ENCODE measurements around the gene NQO2. TPM values are rescaled to one million over a fixed set of nuclear protein-coding genes. Genes with fewer than 3 reads are reported as not detected.

Gene NQO2
- total RNA-seq, 1 donor from 2014 or later, result 5.7 TPM

DNA sequence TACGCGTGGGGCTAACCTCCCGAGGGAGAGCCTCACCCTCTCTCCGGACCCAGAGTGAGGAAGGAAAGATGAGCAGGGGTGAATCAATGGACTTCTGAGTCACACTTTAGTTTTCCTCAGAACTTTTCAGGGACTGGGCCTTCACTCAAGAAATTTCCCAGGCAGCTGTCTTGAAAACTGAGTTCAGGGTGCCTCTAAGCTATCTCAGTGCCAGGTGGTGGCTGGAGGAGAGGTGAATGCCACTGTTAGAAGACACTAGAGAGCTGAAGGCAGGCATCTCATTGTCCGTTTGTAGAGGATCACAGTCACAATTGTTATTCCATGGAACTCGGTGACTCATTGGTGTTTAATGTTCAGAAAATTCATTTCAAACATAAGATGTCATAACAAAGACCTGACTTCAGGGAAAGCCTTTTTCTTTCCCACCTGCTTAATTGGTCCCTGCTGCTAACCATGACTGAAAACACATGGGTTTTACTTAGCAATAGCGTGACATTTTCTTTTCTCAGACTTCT is 23.1 kb upstream of the NQO2 start:
- no peaks in the 10 kb centered on the region for H3K36me3 ChIP-seq (ENCODE audit: control insufficient read depth in 3 of 3, insufficient read depth in 3 of 3, low read length in 3 of 3)
- H3K4me3 ChIP-seq (ENCODE audit: low read length in 3 of 3), result no peak overlapping the region
- H3K9ac ChIP-seq (ENCODE audit: low read depth in 1 of 3, low read length in 3 of 3), result no peak overlapping the region
- no peaks in the 10 kb centered on the region for H3K9me3 ChIP-seq (ENCODE audit: control insufficient read depth in 3 of 3, low read length in 3 of 3)
- peaks cover 5 to 15% (median 7%) of the 10 kb centered on the region in 3 donors for H3K4me1 ChIP-seq (ENCODE audit: control insufficient read depth in 3 of 3, insufficient read depth in 3 of 3, low read length in 3 of 3)
- H3K27ac ChIP-seq (ENCODE audit: low read depth, low read length), result no peak overlapping the region
- no peaks in the 10 kb centered on the region for H3K27me3 ChIP-seq (ENCODE audit: control insufficient read depth in 3 of 3, insufficient read depth in 3 of 3, low read length in 3 of 3)

DNA sequence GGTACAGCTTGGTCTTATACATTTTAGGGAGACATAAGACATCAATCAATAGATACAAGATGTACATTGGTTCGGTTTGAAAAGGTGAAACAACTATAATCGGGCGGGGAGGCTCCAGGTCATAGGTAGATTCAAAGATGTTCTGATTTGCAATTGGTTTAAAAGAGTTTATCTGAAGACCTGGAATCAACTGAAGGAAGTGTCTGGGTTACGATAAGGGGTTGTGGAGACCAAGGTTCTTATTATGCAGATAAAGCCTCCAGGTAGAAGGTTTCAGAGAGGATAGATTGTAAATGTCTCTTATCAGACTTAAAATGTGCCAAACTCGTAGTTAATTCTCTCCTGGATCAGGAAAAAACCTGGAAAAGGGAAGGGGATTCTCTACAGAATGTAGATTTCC is 22.4 kb upstream of the NQO2 start:
- peaks cover 9 to 13% (median 11%) of the 10 kb centered on the region in 3 donors for H3K4me1 ChIP-seq (ENCODE audit: control insufficient read depth in 3 of 3, insufficient read depth in 3 of 3, low read length in 3 of 3)
- H3K27me3 ChIP-seq (ENCODE audit: control insufficient read depth in 3 of 3, insufficient read depth in 3 of 3, low read length in 3 of 3), result no peaks in the 10 kb centered on the region
- no peak overlapping the region for H3K27ac ChIP-seq (ENCODE audit: low read depth, low read length)
- H3K4me3 ChIP-seq (ENCODE audit: low read length in 3 of 3), result no peak overlapping the region
- H3K9ac ChIP-seq (ENCODE audit: low read depth in 1 of 3, low read length in 3 of 3), result no peak overlapping the region
- H3K9me3 ChIP-seq (ENCODE audit: control insufficient read depth in 3 of 3, low read length in 3 of 3), result no peaks in the 10 kb centered on the region
- H3K36me3 ChIP-seq (ENCODE audit: control insufficient read depth in 3 of 3, insufficient read depth in 3 of 3, low read length in 3 of 3), result no peaks in the 10 kb centered on the region

DNA sequence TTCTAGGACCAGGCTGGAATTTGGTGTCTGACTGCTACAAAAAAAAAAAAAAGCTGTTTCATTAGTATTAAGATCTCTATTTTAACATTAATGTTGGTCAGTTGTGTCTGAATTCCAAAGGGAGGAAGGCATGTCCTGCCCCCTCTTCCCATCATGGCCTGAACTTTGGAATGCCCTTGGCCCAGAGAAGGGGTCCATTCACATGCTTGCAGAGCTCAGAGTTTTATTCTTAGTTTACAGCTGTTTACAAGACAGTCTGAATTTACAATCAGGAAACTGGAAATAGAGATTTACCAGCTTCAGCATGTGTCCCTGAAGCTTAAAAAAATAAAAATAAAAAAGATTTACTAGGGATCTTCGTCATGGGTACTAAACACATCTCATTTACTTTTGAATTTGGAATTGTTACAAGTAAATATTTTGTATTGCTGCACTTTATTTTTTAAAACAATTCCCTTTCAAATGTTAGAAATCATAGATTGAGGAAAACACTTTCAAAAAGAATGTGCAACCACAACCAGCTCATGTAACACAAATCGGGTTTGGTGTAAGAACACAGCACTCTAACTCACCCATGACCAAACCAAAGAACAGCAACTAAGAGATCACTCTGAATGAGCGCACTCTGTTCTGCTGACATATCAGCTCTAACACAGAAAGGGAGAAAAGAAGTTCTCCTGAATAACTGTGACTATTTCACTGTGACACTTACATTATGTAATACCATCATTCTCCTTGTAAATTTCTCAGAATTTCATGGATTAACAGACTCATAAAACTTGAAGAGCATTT is 21.7 kb upstream of the NQO2 start:
- Histone ChIP-seq H3K4me3 (ENCODE audit: low read length in 3 of 3) (no peak overlapping the region), H3K27ac (ENCODE audit: low read depth, low read length) (no peak overlapping the region), H3K27me3 (ENCODE audit: control insufficient read depth in 3 of 3, insufficient read depth in 3 of 3, low read length in 3 of 3) (no peaks in the 10 kb centered on the region), H3K9ac (ENCODE audit: low read depth in 1 of 3, low read length in 3 of 3) (no peak overlapping the region), H3K36me3 (ENCODE audit: control insufficient read depth in 3 of 3, insufficient read depth in 3 of 3, low read length in 3 of 3) (no peaks in the 10 kb centered on the region), H3K9me3 (ENCODE audit: control insufficient read depth in 3 of 3, low read length in 3 of 3) (no peaks in the 10 kb centered on the region), H3K4me1 (ENCODE audit: control insufficient read depth in 3 of 3, insufficient read depth in 3 of 3, low read length in 3 of 3) (peaks cover 13 to 19% (median 14%) of the 10 kb centered on the region in 3 donors)

DNA sequence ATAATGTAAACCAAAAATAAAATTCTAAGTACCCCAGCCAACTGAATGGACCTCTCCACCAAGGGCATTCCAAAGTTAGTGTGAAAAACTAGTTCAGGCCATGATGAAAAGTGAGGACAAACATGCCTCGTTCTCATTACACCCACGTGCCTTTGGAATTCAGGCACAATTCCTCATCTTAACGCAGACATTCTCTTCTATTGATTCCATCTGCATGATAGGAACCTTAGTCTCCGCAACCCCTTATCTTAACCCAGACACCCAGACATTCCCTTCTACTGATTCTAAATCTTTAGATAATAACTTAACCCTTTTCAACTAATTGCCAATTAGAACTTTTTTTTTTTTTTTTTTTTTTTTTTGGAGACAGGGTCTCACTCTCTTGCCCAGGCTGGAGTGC is 20.8 kb upstream of the NQO2 start:
- Histone ChIP-seq H3K9ac (ENCODE audit: low read depth in 1 of 3, low read length in 3 of 3) (no peak overlapping the region), H3K27ac (ENCODE audit: low read depth, low read length) (no peak overlapping the region), H3K36me3 (ENCODE audit: control insufficient read depth in 3 of 3, insufficient read depth in 3 of 3, low read length in 3 of 3) (no peaks in the 10 kb centered on the region), H3K27me3 (ENCODE audit: control insufficient read depth in 3 of 3, insufficient read depth in 3 of 3, low read length in 3 of 3) (no peaks in the 10 kb centered on the region), H3K4me3 (ENCODE audit: low read length in 3 of 3) (no peak overlapping the region), H3K9me3 (ENCODE audit: control insufficient read depth in 3 of 3, low read length in 3 of 3) (no peaks in the 10 kb centered on the region), H3K4me1 (ENCODE audit: control insufficient read depth in 3 of 3, insufficient read depth in 3 of 3, low read length in 3 of 3) (peaks cover 13 to 19% (median 14%) of the 10 kb centered on the region in 3 donors)

DNA sequence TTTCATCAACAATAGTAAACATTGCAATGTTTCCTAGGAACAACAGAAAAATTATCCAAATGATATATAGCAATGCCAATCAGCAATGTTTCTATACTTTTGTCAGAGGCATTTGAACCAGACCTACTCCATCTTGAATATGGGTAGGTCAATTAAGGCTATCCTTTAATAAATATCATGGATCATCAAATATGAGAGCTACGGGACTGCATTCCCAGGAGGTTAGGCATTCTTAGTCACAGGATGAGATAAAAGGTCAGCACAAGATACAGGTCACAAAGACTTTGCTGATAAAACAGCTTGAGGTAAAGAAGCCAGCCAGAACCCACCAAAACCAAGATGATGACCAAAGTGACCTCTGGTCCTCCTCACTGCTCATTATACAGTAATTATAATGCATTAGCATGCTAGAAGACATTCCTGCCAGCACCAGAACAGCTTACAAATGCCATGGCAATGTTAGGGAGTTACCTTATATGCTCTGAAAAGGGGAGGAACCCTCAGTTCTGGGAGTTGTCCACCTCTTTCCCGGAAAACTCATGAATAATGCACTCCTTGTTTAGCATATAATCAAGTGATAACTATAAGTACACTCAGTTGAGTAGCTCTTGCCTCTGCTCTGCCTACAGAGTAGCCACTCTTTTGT is 19.8 kb upstream of the NQO2 start:
- Histone ChIP-seq H3K4me1 (ENCODE audit: control insufficient read depth in 3 of 3, insufficient read depth in 3 of 3, low read length in 3 of 3) (peaks cover 13 to 19% (median 14%) of the 10 kb centered on the region in 3 donors), H3K9me3 (ENCODE audit: control insufficient read depth in 3 of 3, low read length in 3 of 3) (no peaks in the 10 kb centered on the region), H3K27ac (ENCODE audit: low read depth, low read length) (no peak overlapping the region), H3K36me3 (ENCODE audit: control insufficient read depth in 3 of 3, insufficient read depth in 3 of 3, low read length in 3 of 3) (no peaks in the 10 kb centered on the region), H3K27me3 (ENCODE audit: control insufficient read depth in 3 of 3, insufficient read depth in 3 of 3, low read length in 3 of 3) (no peaks in the 10 kb centered on the region), H3K4me3 (ENCODE audit: low read length in 3 of 3) (no peak overlapping the region), H3K9ac (ENCODE audit: low read depth in 1 of 3, low read length in 3 of 3) (no peak overlapping the region)

DNA sequence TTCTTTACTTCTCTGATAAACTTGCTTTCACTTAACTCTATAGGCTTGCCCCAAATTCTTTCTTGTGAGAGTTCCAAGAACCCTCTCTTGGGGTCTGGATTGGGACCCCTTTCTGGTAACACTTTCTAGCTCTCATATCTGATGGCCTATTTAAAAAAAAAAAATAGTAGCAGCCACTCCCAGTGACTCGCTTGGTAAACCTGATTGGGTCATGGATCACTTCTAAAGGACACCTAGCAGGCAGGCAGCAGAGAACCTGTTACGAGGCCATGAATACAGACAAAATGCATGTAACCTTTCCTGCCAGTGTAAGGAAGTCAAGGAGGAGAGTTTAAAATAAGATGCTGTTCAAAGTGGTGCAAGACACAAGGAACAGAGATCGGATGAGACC is 19.2 kb upstream of the NQO2 start:
- Histone ChIP-seq H3K27me3 (ENCODE audit: control insufficient read depth in 3 of 3, insufficient read depth in 3 of 3, low read length in 3 of 3) (no peaks in the 10 kb centered on the region), H3K9ac (ENCODE audit: low read depth in 1 of 3, low read length in 3 of 3) (no peak overlapping the region), H3K9me3 (ENCODE audit: control insufficient read depth in 3 of 3, low read length in 3 of 3) (no peaks in the 10 kb centered on the region), H3K4me1 (ENCODE audit: control insufficient read depth in 3 of 3, insufficient read depth in 3 of 3, low read length in 3 of 3) (peaks cover 13 to 19% (median 14%) of the 10 kb centered on the region in 3 donors), H3K4me3 (ENCODE audit: low read length in 3 of 3) (no peak overlapping the region), H3K27ac (ENCODE audit: low read depth, low read length) (no peak overlapping the region), H3K36me3 (ENCODE audit: control insufficient read depth in 3 of 3, insufficient read depth in 3 of 3, low read length in 3 of 3) (no peaks in the 10 kb centered on the region)

DNA sequence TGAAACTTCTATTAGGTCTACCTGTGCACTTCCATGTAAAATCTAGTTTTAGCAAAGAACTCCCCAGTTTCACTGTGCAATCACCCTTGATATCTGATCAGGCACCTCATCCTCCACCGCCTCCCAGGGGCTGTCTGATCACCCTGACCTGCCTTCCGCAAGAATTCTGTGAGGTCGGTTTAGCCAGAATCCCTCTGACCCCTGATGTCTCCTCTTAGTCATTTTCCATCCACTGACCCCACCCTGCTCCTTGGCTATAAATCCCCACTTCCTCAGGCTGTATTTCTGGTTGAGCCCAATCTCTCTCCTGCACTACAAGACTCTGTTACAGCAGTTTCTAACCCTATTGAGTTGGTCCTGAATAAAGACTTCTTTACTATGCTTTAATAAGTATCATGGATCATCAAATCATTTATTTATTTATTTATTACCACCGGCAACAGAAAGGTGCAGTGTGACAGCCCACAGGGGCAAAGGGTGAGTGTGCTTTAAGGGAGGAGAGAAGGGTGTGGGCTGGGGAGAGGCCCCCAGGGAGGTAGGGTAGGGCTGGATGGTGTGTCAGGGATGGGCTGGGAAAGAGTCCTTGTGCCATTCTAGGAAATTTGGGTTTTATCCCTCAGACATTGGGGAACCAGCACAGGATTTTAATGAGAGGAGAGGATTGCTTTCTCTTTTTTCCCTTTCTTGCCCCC is 17.1 kb upstream of the NQO2 start:
- H3K27ac ChIP-seq (ENCODE audit: low read depth, low read length), result no peak overlapping the region
- no peak overlapping the region for H3K9ac ChIP-seq (ENCODE audit: low read depth in 1 of 3, low read length in 3 of 3)
- no peaks in the 10 kb centered on the region for H3K27me3 ChIP-seq (ENCODE audit: control insufficient read depth in 3 of 3, insufficient read depth in 3 of 3, low read length in 3 of 3)
- H3K4me3 ChIP-seq (ENCODE audit: low read length in 3 of 3), result no peak overlapping the region
- peaks cover 13 to 21% (median 19%) of the 10 kb centered on the region in 3 donors for H3K4me1 ChIP-seq (ENCODE audit: control insufficient read depth in 3 of 3, insufficient read depth in 3 of 3, low read length in 3 of 3)
- H3K9me3 ChIP-seq (ENCODE audit: control insufficient read depth in 3 of 3, low read length in 3 of 3), result no peaks in the 10 kb centered on the region
- no peaks in the 10 kb centered on the region for H3K36me3 ChIP-seq (ENCODE audit: control insufficient read depth in 3 of 3, insufficient read depth in 3 of 3, low read length in 3 of 3)

DNA sequence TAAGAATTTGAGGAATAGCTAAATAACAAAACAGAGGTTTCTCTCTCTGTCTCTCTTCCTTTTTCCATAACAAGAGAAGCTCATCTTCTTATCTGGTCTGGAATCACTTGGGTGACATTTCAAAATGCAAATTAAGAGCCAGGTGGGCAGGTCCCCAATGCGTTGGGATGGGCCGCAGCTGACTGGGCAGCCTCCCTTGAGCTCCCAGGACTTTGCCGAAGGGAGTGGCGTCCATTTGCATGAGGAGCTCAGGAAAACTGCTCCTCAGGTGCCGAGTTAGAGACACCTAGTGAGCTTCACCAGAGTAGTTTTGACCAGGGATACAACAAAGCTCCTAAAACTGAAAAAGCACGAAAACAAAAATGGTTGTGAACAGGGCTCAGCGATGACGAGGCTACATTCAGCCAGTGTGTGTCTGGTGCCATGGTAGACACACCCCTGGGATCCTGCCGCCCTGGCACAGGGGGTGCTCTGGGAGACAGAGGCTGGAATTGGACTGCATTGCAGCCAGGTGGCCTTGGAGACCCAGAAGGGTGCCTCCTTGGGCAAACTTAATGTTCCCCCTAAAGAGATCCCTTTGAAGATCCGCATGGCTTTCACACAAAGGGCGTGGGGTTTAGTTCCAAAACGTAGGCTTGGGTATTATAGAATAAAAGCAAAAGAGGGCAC is 14.8 kb upstream of the NQO2 start:
- Histone ChIP-seq H3K27me3 (ENCODE audit: control insufficient read depth in 3 of 3, insufficient read depth in 3 of 3, low read length in 3 of 3) (no peaks in the 10 kb centered on the region), H3K4me1 (ENCODE audit: control insufficient read depth in 3 of 3, insufficient read depth in 3 of 3, low read length in 3 of 3) (peaks cover 22 to 33% (median 25%) of the 10 kb centered on the region in 3 donors), H3K9ac (ENCODE audit: low read depth in 1 of 3, low read length in 3 of 3) (no peak overlapping the region), H3K36me3 (ENCODE audit: control insufficient read depth in 3 of 3, insufficient read depth in 3 of 3, low read length in 3 of 3) (no peaks in the 10 kb centered on the region), H3K27ac (ENCODE audit: low read depth, low read length) (no peak overlapping the region), H3K4me3 (ENCODE audit: low read length in 3 of 3) (no peak overlapping the region), H3K9me3 (ENCODE audit: control insufficient read depth in 3 of 3, low read length in 3 of 3) (no peaks in the 10 kb centered on the region)

DNA sequence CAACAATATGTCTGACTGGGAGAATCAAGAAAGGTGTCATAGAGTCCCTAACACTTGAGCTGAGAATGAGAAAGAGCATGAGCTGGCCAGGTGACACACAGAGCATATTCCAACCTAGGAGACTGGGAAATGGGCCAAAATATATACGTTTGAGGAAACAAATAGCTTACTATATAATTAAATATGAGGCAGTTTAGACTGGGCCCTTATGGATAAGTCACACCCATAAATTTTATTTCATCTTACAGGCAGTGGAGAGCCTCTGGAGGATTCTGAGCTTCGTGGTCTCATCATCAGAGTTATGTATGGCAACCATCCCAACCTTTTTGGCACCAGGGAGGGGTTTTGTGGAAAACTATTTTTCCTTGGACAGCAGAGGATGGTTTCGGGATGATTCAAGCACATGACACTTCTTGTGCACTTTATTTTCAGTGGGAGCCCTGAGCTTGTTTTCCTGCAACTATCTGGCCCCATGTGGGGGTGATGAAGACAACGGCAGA is 12.9 kb upstream of the NQO2 start:
- no peak overlapping the region for H3K9ac ChIP-seq (ENCODE audit: low read depth in 1 of 3, low read length in 3 of 3)
- H3K36me3 ChIP-seq (ENCODE audit: control insufficient read depth in 3 of 3, insufficient read depth in 3 of 3, low read length in 3 of 3), result no peaks in the 10 kb centered on the region
- H3K9me3 ChIP-seq (ENCODE audit: control insufficient read depth in 3 of 3, low read length in 3 of 3), result no peaks in the 10 kb centered on the region
- H3K27ac ChIP-seq (ENCODE audit: low read depth, low read length), result no peak overlapping the region
- no peak overlapping the region for H3K4me3 ChIP-seq (ENCODE audit: low read length in 3 of 3)
- H3K4me1 ChIP-seq (ENCODE audit: control insufficient read depth in 3 of 3, insufficient read depth in 3 of 3, low read length in 3 of 3), result peaks cover 16 to 22% (median 17%) of the 10 kb centered on the region in 3 donors
- H3K27me3 ChIP-seq (ENCODE audit: control insufficient read depth in 3 of 3, insufficient read depth in 3 of 3, low read length in 3 of 3), result no peaks in the 10 kb centered on the region

Data from skeletal muscle tissue (tissue), 4 donors.